SK-N-SH treated with all-trans-retinoic acid at 6 μM for 48 hours (cell line): ENCODE results near the gene SEMA4C.
A peak's percentile ranks its signal among the peaks of the same experiment; 100 is the strongest.

ENCODE experiments used
- ATAC-seq: fragments of 200-7000 bp; cut with Tn5 transposase; 3 replicates; pipeline ENCODE4 v1.9.1; 2020; ENCODE audit warnings: mild to moderate bottlenecking, moderate library complexity
- BACH2 ChIP-seq: fragments of 250-450 bp; sonication (Bioruptor Pico); IDR thresholded peaks from 2 replicates; pipeline ENCODE4 v1.9.0; 2021; ENCODE audit warnings: mild to moderate bottlenecking, borderline replicate concordance
- CSDC2 ChIP-seq: fragments of 250-450 bp; sonication (Bioruptor Pico); IDR thresholded peaks from 2 replicates; pipeline ENCODE4 v1.5.0; 2020; ENCODE audit warnings: mild to moderate bottlenecking, moderate library complexity
- ESRRG ChIP-seq: fragments of 250-450 bp; sonication (Bioruptor Pico); IDR thresholded peaks from 2 replicates; pipeline ENCODE4 v1.6.1; 2021; ENCODE audit warnings: mild to moderate bottlenecking
- PPARA ChIP-seq: fragments of 250-450 bp; sonication (Bioruptor Pico); IDR thresholded peaks from 2 replicates; pipeline ENCODE4 v1.5.0; 2020; ENCODE audit warnings: mild to moderate bottlenecking, borderline replicate concordance
- SNAI2 ChIP-seq: fragments of 250-450 bp; sonication (Bioruptor Pico); IDR thresholded peaks from 2 replicates; pipeline ENCODE4 v1.5.0; 2020; ENCODE audit warnings: mild to moderate bottlenecking, moderate library complexity
- TCF4 ChIP-seq: fragments of 250-450 bp; sonication (Bioruptor Pico); IDR thresholded peaks from 2 replicates; pipeline ENCODE4 v1.8.0; 2021; ENCODE audit warnings: mild to moderate bottlenecking, moderate library complexity, borderline replicate concordance
- TOX ChIP-seq: fragments of 250-450 bp; sonication (Bioruptor Pico); IDR thresholded peaks from 2 replicates; pipeline ENCODE4 v1.8.0; 2021; ENCODE audit warnings: mild to moderate bottlenecking, moderate library complexity, borderline replicate concordance
- ZFP30 ChIP-seq: fragments of 450-650 bp; formaldehyde crosslinking; IDR thresholded peaks from 2 replicates; pipeline ENCODE4 v1.5.0; 2022; ENCODE audit warnings: mild to moderate bottlenecking, moderate library complexity
- TF ChIP-seq, protein P1 (sequence below): fragments of 250-450 bp; sonication (Bioruptor Pico); IDR thresholded peaks from 2 replicates; pipeline ENCODE4 v1.5.0; 2020; ENCODE audit warnings: mild to moderate bottlenecking, moderate library complexity
- TF ChIP-seq, protein P2 (sequence below): fragments of 250-450 bp; sonication (Bioruptor Pico); IDR thresholded peaks from 2 replicates; pipeline ENCODE4 v1.5.1; 2021; ENCODE audit warnings: mild to moderate bottlenecking, moderate library complexity
- TF ChIP-seq, protein P3 (sequence below): fragments of 250-450 bp; sonication (Bioruptor Pico); IDR thresholded peaks from 2 replicates; pipeline ENCODE4 v1.5.1; 2020; ENCODE audit warnings: low read depth, mild to moderate bottlenecking, moderate library complexity

Gene SEMA4C

DNA sequence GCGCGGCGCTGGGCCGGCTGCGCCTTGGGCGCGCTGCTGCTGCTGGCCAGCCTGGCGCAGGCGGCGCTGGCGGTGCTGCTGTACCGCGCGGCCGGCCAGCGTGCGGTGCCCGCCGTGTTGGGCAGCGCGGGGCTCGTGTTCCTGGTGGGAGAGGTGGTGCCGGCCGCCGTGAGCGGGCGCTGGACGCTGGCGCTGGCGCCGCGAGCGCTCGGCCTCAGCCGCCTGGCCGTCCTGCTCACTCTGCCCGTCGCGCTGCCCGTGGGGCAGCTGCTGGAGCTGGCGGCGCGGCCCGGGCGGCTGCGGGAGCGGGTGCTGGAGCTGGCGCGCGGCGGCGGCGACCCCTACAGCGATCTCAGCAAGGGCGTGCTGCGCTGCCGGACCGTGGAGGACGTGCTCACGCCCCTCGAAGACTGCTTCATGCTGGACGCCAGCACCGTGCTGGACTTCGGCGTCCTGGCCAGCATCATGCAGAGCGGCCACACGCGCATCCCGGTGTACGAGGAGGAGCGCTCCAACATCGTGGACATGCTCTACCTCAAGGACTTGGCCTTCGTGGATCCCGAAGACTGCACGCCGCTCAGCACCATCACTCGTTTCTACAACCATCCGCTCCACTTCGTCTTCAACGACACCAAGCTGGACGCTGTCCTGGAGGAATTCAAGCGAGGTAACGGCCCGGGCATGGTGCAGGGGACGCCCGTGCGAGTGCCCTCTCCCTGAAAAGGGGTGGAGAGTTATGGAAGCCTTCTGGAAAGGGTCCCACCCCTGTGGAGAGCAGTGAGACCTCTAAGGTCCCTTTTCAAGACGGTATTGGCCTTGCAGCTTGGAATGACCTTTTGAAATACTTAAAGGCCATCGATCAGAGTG lies 52.8 kb downstream of the SEMA4C start (continued):
- TF ChIP-seq, protein P1, sequence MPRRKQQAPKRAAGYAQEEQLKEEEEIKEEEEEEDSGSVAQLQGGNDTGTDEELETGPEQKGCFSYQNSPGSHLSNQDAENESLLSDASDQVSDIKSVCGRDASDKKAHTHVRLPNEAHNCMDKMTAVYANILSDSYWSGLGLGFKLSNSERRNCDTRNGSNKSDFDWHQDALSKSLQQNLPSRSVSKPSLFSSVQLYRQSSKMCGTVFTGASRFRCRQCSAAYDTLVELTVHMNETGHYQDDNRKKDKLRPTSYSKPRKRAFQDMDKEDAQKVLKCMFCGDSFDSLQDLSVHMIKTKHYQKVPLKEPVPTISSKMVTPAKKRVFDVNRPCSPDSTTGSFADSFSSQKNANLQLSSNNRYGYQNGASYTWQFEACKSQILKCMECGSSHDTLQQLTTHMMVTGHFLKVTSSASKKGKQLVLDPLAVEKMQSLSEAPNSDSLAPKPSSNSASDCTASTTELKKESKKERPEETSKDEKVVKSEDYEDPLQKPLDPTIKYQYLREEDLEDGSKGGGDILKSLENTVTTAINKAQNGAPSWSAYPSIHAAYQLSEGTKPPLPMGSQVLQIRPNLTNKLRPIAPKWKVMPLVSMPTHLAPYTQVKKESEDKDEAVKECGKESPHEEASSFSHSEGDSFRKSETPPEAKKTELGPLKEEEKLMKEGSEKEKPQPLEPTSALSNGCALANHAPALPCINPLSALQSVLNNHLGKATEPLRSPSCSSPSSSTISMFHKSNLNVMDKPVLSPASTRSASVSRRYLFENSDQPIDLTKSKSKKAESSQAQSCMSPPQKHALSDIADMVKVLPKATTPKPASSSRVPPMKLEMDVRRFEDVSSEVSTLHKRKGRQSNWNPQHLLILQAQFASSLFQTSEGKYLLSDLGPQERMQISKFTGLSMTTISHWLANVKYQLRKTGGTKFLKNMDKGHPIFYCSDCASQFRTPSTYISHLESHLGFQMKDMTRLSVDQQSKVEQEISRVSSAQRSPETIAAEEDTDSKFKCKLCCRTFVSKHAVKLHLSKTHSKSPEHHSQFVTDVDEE: no peak
- TF ChIP-seq, protein P2, sequence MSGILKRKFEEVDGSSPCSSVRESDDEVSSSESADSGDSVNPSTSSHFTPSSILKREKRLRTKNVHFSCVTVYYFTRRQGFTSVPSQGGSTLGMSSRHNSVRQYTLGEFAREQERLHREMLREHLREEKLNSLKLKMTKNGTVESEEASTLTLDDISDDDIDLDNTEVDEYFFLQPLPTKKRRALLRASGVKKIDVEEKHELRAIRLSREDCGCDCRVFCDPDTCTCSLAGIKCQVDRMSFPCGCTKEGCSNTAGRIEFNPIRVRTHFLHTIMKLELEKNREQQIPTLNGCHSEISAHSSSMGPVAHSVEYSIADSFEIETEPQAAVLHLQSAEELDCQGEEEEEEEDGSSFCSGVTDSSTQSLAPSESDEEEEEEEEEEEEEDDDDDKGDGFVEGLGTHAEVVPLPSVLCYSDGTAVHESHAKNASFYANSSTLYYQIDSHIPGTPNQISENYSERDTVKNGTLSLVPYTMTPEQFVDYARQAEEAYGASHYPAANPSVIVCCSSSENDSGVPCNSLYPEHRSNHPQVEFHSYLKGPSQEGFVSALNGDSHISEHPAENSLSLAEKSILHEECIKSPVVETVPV (CRISPR knock-in tag): no peak

DNA sequence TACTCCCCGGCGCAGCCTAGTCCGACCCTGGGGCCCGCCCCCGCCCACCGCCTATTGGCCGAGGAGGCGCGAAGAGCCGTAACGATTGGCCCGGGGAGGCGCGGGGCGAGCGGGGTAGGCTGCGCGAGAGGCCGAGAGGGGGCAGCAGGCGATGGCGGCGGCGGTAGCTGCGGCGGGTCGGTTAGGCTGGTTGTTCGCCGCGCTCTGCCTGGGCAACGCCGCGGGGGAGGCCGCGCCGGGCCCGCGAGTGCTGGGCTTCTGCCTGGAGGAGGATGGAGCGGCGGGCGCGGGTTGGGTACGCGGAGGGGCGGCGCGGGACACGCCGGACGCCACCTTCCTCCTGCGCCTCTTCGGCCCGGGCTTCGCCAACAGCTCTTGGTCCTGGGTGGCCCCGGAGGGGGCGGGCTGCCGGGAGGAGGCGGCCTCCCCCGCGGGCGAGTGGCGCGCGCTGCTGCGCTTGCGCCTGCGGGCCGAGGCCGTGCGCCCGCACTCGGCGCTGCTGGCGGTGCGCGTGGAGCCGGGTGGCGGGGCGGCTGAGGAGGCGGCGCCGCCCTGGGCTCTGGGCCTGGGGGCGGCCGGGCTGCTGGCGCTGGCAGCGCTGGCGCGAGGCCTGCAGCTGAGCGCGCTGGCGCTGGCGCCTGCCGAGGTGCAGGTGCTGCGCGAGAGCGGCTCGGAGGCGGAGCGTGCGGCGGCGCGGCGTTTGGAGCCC lies 53.6 kb downstream of the SEMA4C start, which contains the start of gene CNNM3:
CNNM3 (plus strand) TSS at position 142 of the 709 bp plus-strand sequence; CDS start at position 152, 10 bp downstream.
- no peak for TF ChIP-seq TOX
- TF ChIP-seq, protein P1: 0 out of 2 replicates have a peak, but pooled peaks have one; percentile 23
- no peak for TF ChIP-seq ZFP30 (CRISPR knock-in tag)
- peak; percentile 28; the same call in 1 of the 2 replicates for TF ChIP-seq CSDC2 (CRISPR knock-in tag)
- TF ChIP-seq, protein P3, sequence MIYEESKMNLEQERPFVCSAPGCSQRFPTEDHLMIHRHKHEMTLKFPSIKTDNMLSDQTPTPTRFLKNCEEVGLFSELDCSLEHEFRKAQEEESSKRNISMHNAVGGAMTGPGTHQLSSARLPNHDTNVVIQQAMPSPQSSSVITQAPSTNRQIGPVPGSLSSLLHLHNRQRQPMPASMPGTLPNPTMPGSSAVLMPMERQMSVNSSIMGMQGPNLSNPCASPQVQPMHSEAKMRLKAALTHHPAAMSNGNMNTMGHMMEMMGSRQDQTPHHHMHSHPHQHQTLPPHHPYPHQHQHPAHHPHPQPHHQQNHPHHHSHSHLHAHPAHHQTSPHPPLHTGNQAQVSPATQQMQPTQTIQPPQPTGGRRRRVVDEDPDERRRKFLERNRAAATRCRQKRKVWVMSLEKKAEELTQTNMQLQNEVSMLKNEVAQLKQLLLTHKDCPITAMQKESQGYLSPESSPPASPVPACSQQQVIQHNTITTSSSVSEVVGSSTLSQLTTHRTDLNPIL: no peak
- no peak for TF ChIP-seq BACH2 (CRISPR knock-in tag)
- no peak for TF ChIP-seq ESRRG (CRISPR knock-in tag)
- peak; percentile 97 for ATAC-seq

DNA sequence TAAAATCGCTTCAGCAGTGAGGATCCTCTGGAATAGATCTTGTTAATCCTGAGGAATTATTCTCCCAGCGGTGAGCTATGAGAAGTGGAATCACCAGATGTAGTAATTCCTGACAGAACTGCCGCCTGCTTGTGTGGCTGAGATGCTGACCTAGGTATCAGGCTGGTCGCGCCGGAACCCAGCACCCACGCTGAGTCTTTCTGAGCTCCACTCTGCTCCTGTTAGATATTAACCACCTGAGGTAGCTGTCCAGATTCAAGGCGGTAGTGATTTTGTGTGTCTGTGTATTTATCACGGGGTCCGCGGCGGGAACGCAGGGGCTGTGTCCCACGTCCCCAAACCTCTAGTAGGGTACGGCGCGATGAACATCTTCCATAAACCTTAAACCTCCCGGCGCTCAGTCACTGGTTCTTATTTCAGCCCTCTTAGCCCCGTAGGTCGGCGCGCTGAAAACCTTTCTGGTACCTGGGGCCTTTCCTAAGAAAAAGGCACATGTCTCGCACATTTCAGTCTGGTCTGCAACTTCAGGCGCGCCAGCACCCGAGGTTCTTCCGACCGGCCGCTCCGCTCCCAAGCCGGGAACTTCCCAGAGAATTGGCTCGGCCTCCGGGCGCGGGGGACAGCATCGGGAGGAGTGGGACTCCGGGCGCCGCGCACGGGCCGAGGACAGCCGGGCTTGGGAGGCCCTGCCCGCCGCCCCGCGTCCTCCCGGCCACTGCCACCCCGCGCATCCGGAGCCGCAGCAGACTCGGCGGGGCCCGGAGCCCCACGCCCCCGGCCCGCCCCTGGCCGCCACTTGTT lies 54.4 kb downstream of the SEMA4C start:
- ATAC-seq: peak; percentile 12
- TF ChIP-seq BACH2 (CRISPR knock-in tag) (no peak), SNAI2 (no peak), PPARA (CRISPR knock-in tag) (no peak), CSDC2 (CRISPR knock-in tag) (no peak), TOX (no peak), TCF4 (CRISPR knock-in tag) (no peak)
- TF ChIP-seq, protein P1: no peak
